Measurements from ENCODE around the gene STRBP. TPM values are rescaled to one million over a fixed set of nuclear protein-coding genes. Genes with fewer than 3 reads are reported as not detected.

STRBP gene
- total and polyA plus RNA-seq, 2 of the 4 experiments (the other 2 are of a cell fraction) = 2.1 to 2.5 TPM

GRCh38 chr9:123176949-123177348 lies 91.4 kb downstream of the STRBP start:
- Histone ChIP-seq H4K5ac (ENCODE audit: low read depth, low read length) (no peak overlapping the region), H4K91ac (ENCODE audit: insufficient read depth, low read depth, low read length) (no peak overlapping the region), H3K4me1 (ENCODE audit: control insufficient read depth, insufficient read depth, low read length) (no peaks in the 10 kb centered on the region), H2BK15ac (ENCODE audit: low read depth, low read length) (0 out of 3 replicates have a peak overlapping the region, but pooled peaks have one; percentile 40), H3K9ac (ENCODE audit: low read depth, low read length) (no peak overlapping the region), H3K27ac (ENCODE audit: insufficient read depth, low read length) (no peak overlapping the region), H3K27me3 (ENCODE audit: control insufficient read depth, insufficient read depth, low read length) (no peaks in the 10 kb centered on the region), H2BK5ac (ENCODE audit: low read depth, low read length, poor library complexity, severe bottlenecking) (no peak overlapping the region), H3K36me3 (ENCODE audit: control insufficient read depth, insufficient read depth, low read length) (no peaks in the 10 kb centered on the region), H4K8ac (ENCODE audit: low read depth in 2 of 2, low read length in 2 of 2) (no peak overlapping the region), H3K79me1 (ENCODE audit: low read depth in 1 of 2, low read length in 2 of 2) (no peaks in the 10 kb centered on the region), H4K20me1 (ENCODE audit: insufficient read depth, low read length) (no peaks in the 10 kb centered on the region), H3K4me2 (ENCODE audit: low read depth, low read length) (no peak overlapping the region), H3K4ac (ENCODE audit: low read depth, low read length) (no peak overlapping the region), H3K14ac (replicated peaks; ENCODE audit: low read depth, low read length) (no peak overlapping the region), H3K9me3 (ENCODE audit: control insufficient read depth, insufficient read depth, low read length) (no peaks in the 10 kb centered on the region), H2BK20ac (ENCODE audit: low read depth, low read length) (no peak overlapping the region), H3K23ac (ENCODE audit: low read depth, low read length) (no peak overlapping the region), H3K56ac (ENCODE audit: extremely low read depth, insufficient read depth, low read length) (no peak overlapping the region), H2BK120ac (ENCODE audit: low read depth, low read length) (no peak overlapping the region), H3K18ac (ENCODE audit: low read depth, low read length) (no peak overlapping the region), H3K4me3 (ENCODE audit: insufficient read depth, low read depth, low read length) (no peak overlapping the region), H2AK5ac (ENCODE audit: low read depth, low read length) (peak overlapping the region; percentile 39; the same call in 1 of the 2 replicates), H2AFZ (replicated peaks; ENCODE audit: low read length, poor library complexity) (no peak overlapping the region), H3K9me1 (ENCODE audit: insufficient read depth, low read length) (no peaks in the 10 kb centered on the region; the same call in 1 of the 2 replicates), H2AK9ac (replicated peaks; ENCODE audit: low read depth, low read length, poor library complexity) (no peak overlapping the region)
- dilution Hi-C loops (cut with HindIII; ENCODE audit: low sequenced_read_pairs, unreplicated experiment) = no loop called here
- ATAC-seq (ENCODE audit: low read depth) (no peak), DNase-seq (no peak)
- in situ Hi-C loops (cut with MboI; ENCODE audit: low sequenced_read_pairs) = no loop called here
- CTCF ChIA-PET = no interaction called here
- no peak for TF ChIP-seq NFE2L2 (IDR thresholded peaks at IDR 0.05; ENCODE audit: low read depth, low read length)
- TF ChIP-seq MAFK (IDR thresholded peaks at IDR 0.05; ENCODE audit: low read depth, low read length) = no peak
- no peak for TF ChIP-seq RFX5 (IDR thresholded peaks at IDR 0.05; ENCODE audit: low read depth, low read length)
- no peak for TF ChIP-seq ELK1 (IDR thresholded peaks at IDR 0.05; ENCODE audit: borderline replicate concordance, low read depth, low read length)
- no peak for TF ChIP-seq MXI1 (IDR thresholded peaks at IDR 0.05; ENCODE audit: borderline replicate concordance, low read depth, low read length)
- TF ChIP-seq SMC3 (IDR thresholded peaks at IDR 0.05; ENCODE audit: low read depth, low read length) = no peak
- no peak for TF ChIP-seq CHD1 (IDR thresholded peaks at IDR 0.05; ENCODE audit: low read depth, low read length)
- TF ChIP-seq RAD21 (IDR thresholded peaks at IDR 0.05; ENCODE audit: low read length) = no peak
- no peak for TF ChIP-seq FOS (IDR thresholded peaks at IDR 0.05; ENCODE audit: low read depth, low read length)
- TF ChIP-seq MAZ (IDR thresholded peaks at IDR 0.05; ENCODE audit: borderline replicate concordance, low read depth, low read length) = no peak
- TF ChIP-seq RCOR1 (IDR thresholded peaks at IDR 0.05; ENCODE audit: insufficient replicate concordance, low read length) = no peak
- intact Hi-C loops (cut with micrococcal nuclease) = loop anchor here (5.0 kb wide), 2 partner anchors 40 to 75 kb away; no protein-coding TSS in a partner anchor
- POLR2A ChIA-PET (ENCODE audit: unreplicated experiment) = no interaction called here
- WGBS, 2 experiments (ENCODE audit: extremely low coverage in 2 of 2, insufficient read length in 1 of 2) = 100% methylated on average over 1 of the region's 2 CpGs; no CpG with 5 or more reads in 1 of the 2 experiments
- BruUV-seq (replicated peaks) = no TSS peak

Measured in IMR-90 (cell line).